ENCODE measurements around the gene POLR2L. TPM values are rescaled to one million over a fixed set of nuclear protein-coding genes. Genes with fewer than 3 reads are reported as not detected.
A peak's percentile ranks its signal among the peaks of the same experiment; 100 is the strongest.

Gene POLR2L
- total RNA-seq, 1 experiment from 2014 or later: 107 TPM

GRCh38 chr11:848380-848931 lies 6.1 kb upstream of the POLR2L start:
- intact Hi-C loops (cut with micrococcal nuclease; ENCODE audit: unreplicated experiment): no loop called here
- CTCF ChIA-PET: interaction anchor here (0.9 to 1.0 kb wide), 4 partner anchors 8 to 203 kb away, joined by 3 to 6 read pairs (median 4); no protein-coding TSS in a partner anchor
- Mint-ChIP-seq H3K4me1 (ENCODE audit: low read depth, unreplicated experiment) (peaks cover 4% of the 10 kb centered on the region), H3K27ac (ENCODE audit: unreplicated experiment) (no peak overlapping the region), H3K9me3 (ENCODE audit: low read depth, unreplicated experiment) (no peaks in the 10 kb centered on the region), H3K36me3 (ENCODE audit: insufficient read depth, unreplicated experiment) (peaks cover 25% of the 10 kb centered on the region), H3K27me3 (ENCODE audit: unreplicated experiment) (no peaks in the 10 kb centered on the region), H3K4me3 (ENCODE audit: low read depth, unreplicated experiment) (no peak overlapping the region)
- peak; percentile 89 for TF ChIP-seq CTCF (IDR thresholded peaks at IDR 0.05; ENCODE audit: unreplicated experiment)
- no TSS peak for BruUV-seq (replicated peaks)
- DNase-seq: peak; percentile 75

GRCh38 chr11:847876-848275 lies 5.5 kb upstream of the POLR2L start:
- CTCF ChIA-PET: interaction anchor here (0.9 to 1.0 kb wide), 4 partner anchors 9 to 203 kb away, joined by 3 to 6 read pairs (median 4); no protein-coding TSS in a partner anchor
- no peak for DNase-seq
- Mint-ChIP-seq H3K27ac (ENCODE audit: unreplicated experiment) (no peak overlapping the region), H3K9me3 (ENCODE audit: low read depth, unreplicated experiment) (no peaks in the 10 kb centered on the region), H3K36me3 (ENCODE audit: insufficient read depth, unreplicated experiment) (peaks cover 30% of the 10 kb centered on the region), H3K27me3 (ENCODE audit: unreplicated experiment) (no peaks in the 10 kb centered on the region), H3K4me3 (ENCODE audit: low read depth, unreplicated experiment) (no peak overlapping the region), H3K4me1 (ENCODE audit: low read depth, unreplicated experiment) (peaks cover 8% of the 10 kb centered on the region)
- no TSS peak for BruUV-seq (replicated peaks)
- no peak for TF ChIP-seq CTCF (IDR thresholded peaks at IDR 0.05; ENCODE audit: unreplicated experiment)
- intact Hi-C loops (cut with micrococcal nuclease; ENCODE audit: unreplicated experiment): no loop called here

- H3K27me3 Mint-ChIP-seq (ENCODE audit: unreplicated experiment): no peaks in the 10 kb centered on the region
- DNase-seq: no peak
- CTCF ChIA-PET: interaction anchor here (0.7 kb wide), 1 partner anchor 67 kb away, joined by 3 read pairs; no protein-coding TSS in a partner anchor
- no TSS peak for BruUV-seq (replicated peaks)
- no peaks in the 10 kb centered on the region for H3K9me3 Mint-ChIP-seq (ENCODE audit: low read depth, unreplicated experiment)
- H3K4me1 Mint-ChIP-seq (ENCODE audit: low read depth, unreplicated experiment): peaks cover 8% of the 10 kb centered on the region
- TF ChIP-seq CTCF (IDR thresholded peaks at IDR 0.05; ENCODE audit: unreplicated experiment): no peak
- H3K4me3 Mint-ChIP-seq (ENCODE audit: low read depth, unreplicated experiment): no peak overlapping the region
- no peak overlapping the region for H3K27ac Mint-ChIP-seq (ENCODE audit: unreplicated experiment)
- peaks cover 43% of the 10 kb centered on the region for H3K36me3 Mint-ChIP-seq (ENCODE audit: insufficient read depth, unreplicated experiment)
- intact Hi-C loops (cut with micrococcal nuclease; ENCODE audit: unreplicated experiment): no loop called here
Measured at GRCh38 chr11:846496-847098, 4.3 kb upstream of the POLR2L start.

- H3K4me1 Mint-ChIP-seq (ENCODE audit: low read depth, unreplicated experiment): peaks cover 11% of the 10 kb centered on the region
- no peak for DNase-seq
- H3K36me3 Mint-ChIP-seq (ENCODE audit: insufficient read depth, unreplicated experiment): peaks cover 49% of the 10 kb centered on the region
- no TSS peak for BruUV-seq (replicated peaks)
- no peak for TF ChIP-seq CTCF (IDR thresholded peaks at IDR 0.05; ENCODE audit: unreplicated experiment)
- intact Hi-C loops (cut with micrococcal nuclease; ENCODE audit: unreplicated experiment): no loop called here
- CTCF ChIA-PET: no interaction called here
- no peak overlapping the region for H3K27ac Mint-ChIP-seq (ENCODE audit: unreplicated experiment)
- no peaks in the 10 kb centered on the region for H3K27me3 Mint-ChIP-seq (ENCODE audit: unreplicated experiment)
- no peaks in the 10 kb centered on the region for H3K9me3 Mint-ChIP-seq (ENCODE audit: low read depth, unreplicated experiment)
- H3K4me3 Mint-ChIP-seq (ENCODE audit: low read depth, unreplicated experiment): no peak overlapping the region
Measured at GRCh38 chr11:845872-846495, 3.7 kb upstream of the POLR2L start.
